SK-N-MC (cell line): ENCODE results near the gene ACKR4.

Experiments used
- EZH2 ChIP-seq: fragments of 200-600 bp; sonication (generic); IDR thresholded peaks from one replicate; pipeline ENCODE4 v1.6.1; 2017; ENCODE audit warnings: antibody characterized with exemption
- POLR2AphosphoS5 ChIP-seq: IDR thresholded peaks from 2 replicates; pipeline ENCODE4 v1.6.1; 2012; ENCODE audit warnings: mild to moderate bottlenecking, low read depth, low read length, borderline replicate concordance

DNA sequence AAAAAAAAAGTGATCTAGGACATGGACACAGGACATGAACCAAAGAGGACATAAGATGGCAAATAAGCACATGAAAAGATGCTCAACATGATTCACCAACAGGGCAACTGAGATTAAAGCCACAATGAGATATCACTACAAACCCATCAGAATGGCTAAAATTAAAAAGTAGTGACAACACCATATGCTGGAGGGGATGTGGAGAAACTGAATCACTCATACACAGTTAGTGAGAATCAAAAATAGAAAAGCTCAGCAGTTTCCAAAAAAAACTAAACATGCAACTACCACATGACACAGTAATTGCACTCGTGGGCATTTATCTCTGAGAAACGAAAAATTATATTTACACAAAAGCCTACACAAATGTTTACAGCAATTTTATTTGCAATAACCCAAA lies 27.9 kb upstream of the ACKR4 start:
- no peak for TF ChIP-seq POLR2AphosphoS5
- TF ChIP-seq EZH2: no peak
